Esophagus muscularis mucosa (tissue), 4 donors: Measurements from ENCODE around the gene PDXDC1. TPM values are rescaled to one million over a fixed set of nuclear protein-coding genes. Genes with fewer than 3 reads are reported as not detected.

Source experiments
- DNase-seq: peaks from one replicate; pipeline ENCODE4 v3.0.0-alpha.2; 2017; ENCODE audit errors: extremely low spot score
- H3K27ac ChIP-seq, 4 donors: fragments of 200-600 bp; sonication (generic); replicated peaks in 1 of 4; 1 replicate in 3 of 4; 2 replicates in 1 of 4; pipeline ENCODE4 v1.5.1; 2016 to 2019; ENCODE audit warnings: mild to moderate bottlenecking in 1 of 4
- H3K27me3 ChIP-seq, 4 donors: fragments of 200-600 bp; sonication (generic); one replicate each; pipeline versions ENCODE4 v1.5.1 to v1.6.0; 2016 to 2019
- H3K36me3 ChIP-seq, 4 donors: fragments of 200-600 bp; sonication (generic); one replicate each; pipeline ENCODE4 v1.5.1; 2016 to 2019
- H3K4me1 ChIP-seq, 4 donors: fragments of 200-600 bp; sonication (generic); one replicate each; pipeline ENCODE4 v1.5.1; 2016 to 2019
- H3K4me3 ChIP-seq, 4 donors: fragments of 200-600 bp; sonication (generic); 1 replicate in 2 of 4; 2 replicates in 2 of 4; pipeline ENCODE4 v1.5.1; 2016 to 2019; ENCODE audit warnings: mild to moderate bottlenecking in 4 of 4, moderate library complexity in 1 of 4
- H3K9me3 ChIP-seq, 4 donors: fragments of 200-600 bp; sonication (generic); 1 replicate in 3 of 4; 2 replicates in 1 of 4; pipeline ENCODE4 v1.5.1; 2016 to 2019
- EP300 ChIP-seq: sonication (generic); formaldehyde crosslinking; IDR thresholded peaks from one replicate; pipeline ENCODE4 v1.6.1; 2017; ENCODE audit warnings: antibody characterized with exemption
- POLR2A ChIP-seq: fragments of 450-650 bp; IDR thresholded peaks from one replicate; pipeline ENCODE4 v1.6.1; 2017; ENCODE audit warnings: antibody characterized with exemption, moderate library complexity, mild to moderate bottlenecking, low read depth
- POLR2AphosphoS5 ChIP-seq, 2 donors: sonication (generic); formaldehyde crosslinking; IDR thresholded peaks; one replicate each; pipeline ENCODE4 v1.6.1; 2017; ENCODE audit warnings: antibody characterized with exemption in 2 of 2
- WGBS: methylation state at CpG from one replicate; pipeline ENCODE4 v1.1.5; 2018; 5-methylcytosine and 5-hydroxymethylcytosine counted together
- intact Hi-C: fragments of 100-400 bp; cut with DNase I; formaldehyde crosslinking; loops from one replicate; pipeline ENCODE4 v1.15.1; 2023
- total RNA-seq, 4 donors: library from RNA; depleted of rRNA; stranded (reverse); fragments of >200 nt; gene quantifications; one replicate each; pipeline versions ENCODE4 v1.1.0 to v1.2.1, GENCODE V29; 2016
- TF ChIP-seq, protein P1 (sequence below), 3 experiments: fragments of 200-600 bp in 2 of 3; fragments of 450-650 bp in 1 of 3; sonication (generic) in 2 of 3; IDR thresholded peaks; one replicate each; pipeline ENCODE4 v1.5.1; 2017 to 2019; ENCODE audit warnings: antibody characterized with exemption in 3 of 3, mild to moderate bottlenecking in 2 of 3, moderate library complexity in 1 of 3

The PDXDC1 gene
- total RNA-seq, 4 donors from 2014 or later = 74.3 to 91.3 (median 85.9) TPM

GRCh38 chr16:15033309-15033707 is 58.5 kb downstream of the PDXDC1 start:
- intact Hi-C loops = no loop called here
- 84% methylated on average over 13 of the region's 14 CpGs for WGBS
- H3K36me3 ChIP-seq = peaks cover 67 to 97% (median 90%) of the 10 kb centered on the region in 4 donors
- H3K27ac ChIP-seq = no peak overlapping the region
- peaks cover 0 to 23% (median 13%) of the 10 kb centered on the region in 4 donors for H3K4me1 ChIP-seq
- no peaks in the 10 kb centered on the region for H3K9me3 ChIP-seq
- DNase-seq = no peak
- H3K4me3 ChIP-seq = no peak overlapping the region
- TF ChIP-seq POLR2A (no peak), EP300 (no peak), POLR2AphosphoS5 (IDR thresholded peaks at IDR 0.05) (no peak)
- TF ChIP-seq, protein P1, sequence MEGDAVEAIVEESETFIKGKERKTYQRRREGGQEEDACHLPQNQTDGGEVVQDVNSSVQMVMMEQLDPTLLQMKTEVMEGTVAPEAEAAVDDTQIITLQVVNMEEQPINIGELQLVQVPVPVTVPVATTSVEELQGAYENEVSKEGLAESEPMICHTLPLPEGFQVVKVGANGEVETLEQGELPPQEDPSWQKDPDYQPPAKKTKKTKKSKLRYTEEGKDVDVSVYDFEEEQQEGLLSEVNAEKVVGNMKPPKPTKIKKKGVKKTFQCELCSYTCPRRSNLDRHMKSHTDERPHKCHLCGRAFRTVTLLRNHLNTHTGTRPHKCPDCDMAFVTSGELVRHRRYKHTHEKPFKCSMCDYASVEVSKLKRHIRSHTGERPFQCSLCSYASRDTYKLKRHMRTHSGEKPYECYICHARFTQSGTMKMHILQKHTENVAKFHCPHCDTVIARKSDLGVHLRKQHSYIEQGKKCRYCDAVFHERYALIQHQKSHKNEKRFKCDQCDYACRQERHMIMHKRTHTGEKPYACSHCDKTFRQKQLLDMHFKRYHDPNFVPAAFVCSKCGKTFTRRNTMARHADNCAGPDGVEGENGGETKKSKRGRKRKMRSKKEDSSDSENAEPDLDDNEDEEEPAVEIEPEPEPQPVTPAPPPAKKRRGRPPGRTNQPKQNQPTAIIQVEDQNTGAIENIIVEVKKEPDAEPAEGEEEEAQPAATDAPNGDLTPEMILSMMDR (IDR thresholded peaks at IDR 0.05) = no peak
- no peaks in the 10 kb centered on the region for H3K27me3 ChIP-seq

DNA sequence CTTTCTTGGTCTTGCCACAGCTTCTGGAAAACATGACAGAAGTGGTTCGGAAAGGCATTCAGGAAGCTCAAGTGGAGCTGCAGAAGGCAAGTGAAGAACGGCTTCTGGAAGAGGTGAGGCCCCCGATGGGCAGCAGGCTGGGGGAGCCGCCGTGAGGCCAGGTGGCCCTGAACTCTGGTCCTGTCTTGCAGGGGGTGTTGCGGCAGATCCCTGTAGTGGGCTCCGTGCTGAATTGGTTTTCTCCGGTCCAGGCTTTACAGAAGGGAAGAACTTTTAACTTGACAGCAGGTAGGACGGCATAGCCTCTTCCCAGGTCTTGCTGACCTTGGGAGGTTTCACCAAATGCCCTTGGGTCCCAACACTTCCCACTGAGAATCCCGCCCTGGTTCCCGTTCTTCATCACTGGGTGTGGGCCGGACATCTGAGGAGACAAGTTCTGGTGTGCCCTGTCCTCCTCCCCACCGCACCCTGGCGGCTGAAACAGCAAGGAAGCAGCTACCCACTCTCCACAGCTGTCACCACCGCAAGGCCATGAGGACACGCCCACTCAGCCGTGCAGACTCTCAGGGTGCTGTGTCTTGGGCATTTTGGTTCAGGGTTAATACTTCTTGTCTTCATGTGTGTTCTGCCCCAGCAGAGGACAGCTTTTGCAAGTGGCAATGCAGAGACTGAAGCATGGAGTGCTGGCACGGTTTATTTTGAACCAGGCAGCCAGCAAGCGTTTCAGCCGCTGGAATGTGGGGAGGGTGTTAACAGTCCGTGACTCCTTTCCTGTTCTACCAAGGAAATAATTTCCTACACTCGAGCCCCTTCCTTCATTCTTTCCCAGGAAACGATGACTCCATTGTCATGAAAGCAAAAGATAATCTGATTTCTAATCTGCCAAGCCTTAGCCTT is 59.7 kb downstream of the PDXDC1 start:
- intact Hi-C loops = no loop called here
- no peaks in the 10 kb centered on the region for H3K27me3 ChIP-seq
- 87% methylated on average over 23 of the region's 23 CpGs for WGBS

GRCh38 chr16:15035163-15035729 is 60.4 kb downstream of the PDXDC1 start:
- no peaks in the 10 kb centered on the region for H3K27me3 ChIP-seq
- peaks cover 0 to 18% (median 0%) of the 10 kb centered on the region in 4 donors for H3K4me1 ChIP-seq
- TF ChIP-seq, protein P1 (IDR thresholded peaks at IDR 0.05) = no peak
- no peak for TF ChIP-seq POLR2AphosphoS5 (IDR thresholded peaks at IDR 0.05)
- TF ChIP-seq POLR2A = no peak
- TF ChIP-seq EP300 = no peak
- H3K9me3 ChIP-seq = no peaks in the 10 kb centered on the region
- 77% methylated on average over 15 of the region's 15 CpGs for WGBS
- intact Hi-C loops = no loop called here
- DNase-seq = no peak
- no peak overlapping the region for H3K4me3 ChIP-seq
- H3K36me3 ChIP-seq = peaks cover 70 to 97% (median 97%) of the 10 kb centered on the region in 4 donors
- H3K27ac ChIP-seq = no peak overlapping the region

More for the DNA sequence above, 59.7 kb downstream of the PDXDC1 start:
- H3K27ac ChIP-seq = peak overlapping the region in 1 of 4 donors; percentile 1
- peaks cover 69 to 97% (median 93%) of the 10 kb centered on the region in 4 donors for H3K36me3 ChIP-seq
- H3K4me1 ChIP-seq = peaks cover 0 to 18% (median 5%) of the 10 kb centered on the region in 4 donors
- no peak for TF ChIP-seq EP300
- TF ChIP-seq POLR2AphosphoS5 (IDR thresholded peaks at IDR 0.05) = no peak
- no peak for TF ChIP-seq POLR2A
- no peak overlapping the region for H3K4me3 ChIP-seq
- no peaks in the 10 kb centered on the region for H3K9me3 ChIP-seq
- DNase-seq = no peak

DNA sequence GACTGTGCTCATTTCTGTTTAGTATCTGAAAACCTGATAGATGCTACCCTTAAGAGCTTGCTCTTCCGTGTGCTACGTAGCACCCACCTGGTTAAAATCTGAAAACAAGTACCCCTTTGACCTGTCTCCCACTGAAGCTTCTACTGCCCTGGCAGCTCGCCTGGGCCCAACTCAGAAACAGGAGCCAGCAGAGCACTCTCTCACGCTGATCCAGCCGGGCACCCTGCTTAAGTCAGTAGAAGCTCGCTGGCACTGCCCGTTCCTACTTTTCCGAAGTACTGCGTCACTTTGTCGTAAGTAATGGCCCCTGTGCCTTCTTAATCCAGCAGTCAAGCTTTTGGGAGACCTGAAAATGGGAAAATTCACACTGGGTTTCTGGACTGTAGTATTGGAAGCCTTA is 62.2 kb downstream of the PDXDC1 start:
- TF ChIP-seq POLR2AphosphoS5 (IDR thresholded peaks at IDR 0.05) = no peak
- no peak for TF ChIP-seq POLR2A
- H3K36me3 ChIP-seq = peaks cover 67 to 96% (median 93%) of the 10 kb centered on the region in 4 donors
- WGBS = 81% methylated on average over 10 of the region's 10 CpGs
- no peak overlapping the region for H3K4me3 ChIP-seq
- H3K27ac ChIP-seq = no peak overlapping the region
- intact Hi-C loops = no loop called here
- H3K4me1 ChIP-seq = peaks cover 10 to 25% (median 10%) of the 10 kb centered on the region in 4 donors
- H3K9me3 ChIP-seq = no peaks in the 10 kb centered on the region
- DNase-seq = no peak
- no peaks in the 10 kb centered on the region for H3K27me3 ChIP-seq

DNA sequence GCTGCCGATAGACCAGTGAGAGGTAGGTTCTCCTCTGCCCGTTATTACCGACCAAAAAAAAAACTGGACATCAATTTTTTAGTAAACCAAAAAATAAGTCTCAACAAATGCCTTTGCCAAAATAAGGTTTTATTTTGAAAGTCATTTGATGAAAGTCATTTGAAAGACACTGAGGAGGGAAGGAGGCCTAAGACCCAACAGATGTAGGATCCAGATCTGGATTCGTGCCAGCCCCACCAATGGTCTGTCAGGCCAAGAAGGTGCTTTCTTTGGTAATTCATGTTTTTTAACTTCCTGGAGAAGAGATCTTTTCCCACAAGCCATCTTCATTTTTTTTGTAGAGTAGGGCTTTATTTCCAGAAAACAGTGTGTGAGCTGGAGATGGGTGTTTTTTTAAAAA is 62.9 kb downstream of the PDXDC1 start:
- H3K4me3 ChIP-seq = no peak overlapping the region
- H3K27ac ChIP-seq = no peak overlapping the region
- DNase-seq = no peak
- no peak for TF ChIP-seq POLR2AphosphoS5 (IDR thresholded peaks at IDR 0.05)
- TF ChIP-seq EP300 = no peak
- TF ChIP-seq, protein P1 (IDR thresholded peaks at IDR 0.05) = no peak
- TF ChIP-seq POLR2A = no peak
- H3K9me3 ChIP-seq = no peaks in the 10 kb centered on the region
- no peaks in the 10 kb centered on the region for H3K27me3 ChIP-seq
- peaks cover 13 to 25% (median 13%) of the 10 kb centered on the region in 4 donors for H3K4me1 ChIP-seq
- peaks cover 62 to 88% (median 86%) of the 10 kb centered on the region in 4 donors for H3K36me3 ChIP-seq
- intact Hi-C loops = no loop called here
- 84% methylated on average over 4 of the region's 4 CpGs for WGBS
